GM12878 (cell line): ENCODE measurements around the gene SLC1A5. TPM values are rescaled to one million over a fixed set of nuclear protein-coding genes. Genes with fewer than 3 reads are reported as not detected.

Experiments used
- ATAC-seq: fragments of 200-7000 bp; cut with Tn5 transposase; 3 replicates; pipeline ENCODE4 v1.9.1; 2020; ENCODE audit warnings: mild to moderate bottlenecking, moderate library complexity
- BruUV-seq: library from RNA; stranded (reverse); fragments of 400-500 nt; replicated peaks from 2 replicates; lab custom pipeline; 2021; lab: Mats Ljungman, UMichigan
- CTCF ChIA-PET: fragments of 300-600 bp; sonication (Branson Sonifier 250); formaldehyde crosslinking; extraction: SDS; loops from one replicate; lab custom pipeline; 2021; ENCODE audit warnings: inconsistent platforms; lab: Yijun Ruan, JAX
- POLR2A ChIA-PET: fragments of 350-600 bp; formaldehyde crosslinking; extraction: SDS; loops from one replicate; lab custom pipeline; 2021; ENCODE audit warnings: inconsistent platforms; lab: Charles Lee
- RAD21 ChIA-PET: fragments of 300-600 bp; sonication (Branson Sonifier 250); formaldehyde crosslinking; loops from one replicate; lab custom pipeline; 2023; ENCODE audit warnings: antibody characterized with exemption; ENCODE audit not compliant: unreplicated experiment; lab: Charles Lee
- SMC1A ChIA-PET: fragments of 300-600 bp; sonication (Branson Sonifier 250); formaldehyde crosslinking; loops from one replicate; lab custom pipeline; 2023; ENCODE audit not compliant: unreplicated experiment, uncharacterized antibody; lab: Charles Lee
- DNase-seq: peaks from one replicate; pipeline ENCODE4 v3.0.0-alpha.2; 2011; ENCODE audit warnings: low read depth, low spot score
- FAIRE-seq: peaks from 3 replicates; lab custom pipeline; 2011; peaks lifted over from hg19 to GRCh38; lab: Jason Lieb, UNC
- H2AFZ ChIP-seq: 2 replicates; pipeline ENCODE4 v1.6.0; 2011; ENCODE audit warnings: low read depth, low read length, control low read depth; ENCODE audit not compliant: control insufficient read depth
- H3K27ac ChIP-seq: 2 replicates; pipeline ENCODE4 v1.5.1; 2011; ENCODE audit warnings: control low read depth; ENCODE audit not compliant: control insufficient read depth, insufficient read depth
- H3K27me3 ChIP-seq, 2 experiments: replicated peaks in 1 of 2; 2 replicates each; pipeline versions ENCODE4 v1.6.0 to v1.6.1; 2011; ENCODE audit warnings: low read length in 1 of 2; ENCODE audit not compliant: control insufficient read depth in 2 of 2, insufficient read depth in 2 of 2
- H3K36me3 ChIP-seq, 2 experiments: 2 replicates each; pipeline ENCODE4 v1.5.1; 2011; ENCODE audit warnings: low read length in 1 of 2; ENCODE audit not compliant: control insufficient read depth in 2 of 2, insufficient read depth in 2 of 2
- H3K4me1 ChIP-seq: 2 replicates; pipeline ENCODE4 v1.6.1; 2011; ENCODE audit warnings: mild to moderate bottlenecking, low read length, moderate library complexity, mixed read lengths; ENCODE audit not compliant: control insufficient read depth, insufficient read depth
- H3K4me2 ChIP-seq: 2 replicates; pipeline ENCODE4 v1.6.0; 2011; ENCODE audit warnings: control low read depth; ENCODE audit not compliant: control insufficient read depth, insufficient read depth
- H3K4me3 ChIP-seq: fragments of 200-600 bp; sonication (generic); 2 replicates; pipeline ENCODE4 v1.5.1; 2016
- H3K79me2 ChIP-seq: 2 replicates; pipeline ENCODE4 v1.6.0; 2011; ENCODE audit warnings: low read length; ENCODE audit not compliant: control insufficient read depth, insufficient read depth
- H3K9ac ChIP-seq: 2 replicates; pipeline ENCODE4 v1.8.0; 2011; ENCODE audit warnings: low read length, control low read depth, mixed read lengths; ENCODE audit not compliant: control insufficient read depth, insufficient read depth
- H3K9me3 ChIP-seq: replicated peaks from 3 replicates; pipeline ENCODE4 v1.5.1; 2011; ENCODE audit warnings: mild to moderate bottlenecking, low read length; ENCODE audit not compliant: control insufficient read depth, insufficient read depth
- H4K20me1 ChIP-seq: 2 replicates; pipeline ENCODE4 v1.6.0; 2011; ENCODE audit not compliant: control insufficient read depth, insufficient read depth
- BCLAF1 ChIP-seq: fragments of 450-650 bp; IDR thresholded peaks from 2 replicates; pipeline ENCODE4 v1.6.1; 2017; ENCODE audit warnings: antibody characterized with exemption, mild to moderate bottlenecking, moderate library complexity
- BHLHE40 ChIP-seq, 2 experiments: fragments of 450-650 bp in 1 of 2; IDR thresholded peaks; 2 replicates each; pipeline ENCODE4 v1.6.1; 2011 to 2017; ENCODE audit warnings: low read depth in 2 of 2, borderline replicate concordance in 1 of 2, improper control_type of control experiment in 1 of 2, low read length in 1 of 2, mild to moderate bottlenecking in 1 of 2
- E2F4 ChIP-seq: IDR thresholded peaks from 2 replicates; pipeline ENCODE4 v1.6.1; 2012; ENCODE audit warnings: low read depth, low read length, improper control_type of control experiment
- HDAC2 ChIP-seq: fragments of 200-600 bp; sonication (generic); IDR thresholded peaks from 2 replicates; pipeline ENCODE4 v1.6.1; 2017
- IKZF2 ChIP-seq, 2 experiments: fragments of 450-650 bp; IDR thresholded peaks; 2 replicates each; pipeline ENCODE4 v1.6.1; 2017; ENCODE audit warnings: mild to moderate bottlenecking in 2 of 2, moderate library complexity in 2 of 2
- IRF3 ChIP-seq: fragments of 450-650 bp; IDR thresholded peaks from 2 replicates; pipeline ENCODE4 v1.6.1; 2014; ENCODE audit warnings: mild to moderate bottlenecking
- JUNB ChIP-seq: IDR thresholded peaks from 2 replicates; pipeline ENCODE4 v1.6.1; 2016; ENCODE audit warnings: antibody characterized with exemption, mild to moderate bottlenecking
- NFIC ChIP-seq: IDR thresholded peaks from 2 replicates; pipeline ENCODE4 v1.6.1; 2012; ENCODE audit warnings: low read depth, mild to moderate bottlenecking, inconsistent platforms, low read length, moderate library complexity
- POLR2AphosphoS2 ChIP-seq: IDR thresholded peaks from 2 replicates; pipeline ENCODE4 v1.6.1; 2011; ENCODE audit warnings: low read depth, mild to moderate bottlenecking, low read length, improper control_type of control experiment, moderate library complexity
- PRDM15 ChIP-seq: fragments of 450-650 bp; formaldehyde crosslinking; IDR thresholded peaks from 2 replicates; pipeline ENCODE4 v1.4.0; 2020; ENCODE audit warnings: mild to moderate bottlenecking, moderate library complexity
- STAT3 ChIP-seq: IDR thresholded peaks from 2 replicates; pipeline ENCODE4 v1.6.1; 2011; ENCODE audit warnings: low read depth, low read length, improper control_type of control experiment
- TCF12 ChIP-seq: IDR thresholded peaks from 2 replicates; pipeline ENCODE4 v1.6.1; 2011; ENCODE audit warnings: low read depth, mild to moderate bottlenecking, low read length
- ZNF217 ChIP-seq: fragments of 450-650 bp; IDR thresholded peaks from 2 replicates; pipeline ENCODE4 v1.6.1; 2017; ENCODE audit warnings: antibody characterized with exemption, mild to moderate bottlenecking
- ZNF384 ChIP-seq: IDR thresholded peaks from 2 replicates; pipeline ENCODE4 v1.6.1; 2012; ENCODE audit warnings: low read depth, mild to moderate bottlenecking, low read length, improper control_type of control experiment, borderline replicate concordance
- WGBS: methylation state at CpG from one replicate; pipeline ENCODE4 v1.1.6; 2016; ENCODE audit warnings: low lambda C conversion rate; ENCODE audit not compliant: insufficient replicate concordance, insufficient coverage; ENCODE audit errors: missing lambda C conversion rate; 5-methylcytosine and 5-hydroxymethylcytosine counted together
- in situ Hi-C: fragments of 300-500 bp; cut with MboI; formaldehyde crosslinking; loops from 9 replicates; pipeline ENCODE4 v1.14.3; 2018; ENCODE audit warnings: mixed read lengths
- intact Hi-C: fragments of 100-400 bp; cut with micrococcal nuclease; formaldehyde crosslinking; loops from one replicate; pipeline ENCODE4 v1.14.2; 2022; ENCODE audit not compliant: unreplicated experiment
- polyA plus RNA-seq, 11 experiments: library from polyadenylated mRNA; depleted of rRNA in 4 of 11; unstranded in 6 of 11; stranded (reverse) in 5 of 11; fragments of >200 nt; fragmentation: Nextera tagmentation in 4 of 11; fragmentation: Illumina TruSeq in 1 of 11; extraction: Ambion mirVana in 4 of 11; extraction: Trizol in 1 of 11; gene quantifications; 1 replicate in 1 of 11; 2 replicates in 10 of 11; pipeline versions ENCODE4 v1.2.1 to v1.2.3, GENCODE V29; 2011 to 2016; ENCODE audit warnings: inconsistent platforms in 2 of 11, missing spikeins in 2 of 11, low read depth in 1 of 11
- total RNA-seq, 4 experiments: library from RNA; depleted of rRNA in 3 of 4; stranded (reverse); fragments of >200 nt in 3 of 4; fragmentation: Illumina TruSeq in 1 of 4; extraction: Trizol in 1 of 4; gene quantifications; 2 replicates each; pipeline versions ENCODE4 v1.2.1 to v1.2.3, GENCODE V29; 2013 to 2021

The SLC1A5 gene
- total and polyA plus RNA-seq, 10 of the 15 experiments (the other 5 are each of a cell fraction or from before 2014, with no cell fraction given): 9.1 to 129 (median 60.9) TPM

- WGBS: 44% methylated on average over 5 of the region's 5 CpGs
- CTCF ChIA-PET: interaction anchor here (2.0 to 2.9 kb wide), 3 partner anchors 12 to 167 kb away, joined by 4 to 12 read pairs (median 8); partner anchors contain the start of gene DACT3
- intact Hi-C loops: no loop called here
Measured at GRCh38 chr19:46828484-46828883, 40.1 kb upstream of the SLC1A5 start.

More at GRCh38 chr19:46828484-46828883, 40.1 kb upstream of the SLC1A5 start:
- FAIRE-seq: peak; percentile 31
- no peak overlapping the region for H3K4me2 ChIP-seq
- no peak overlapping the region for H3K4me3 ChIP-seq
- RAD21 ChIA-PET: interaction anchor here (0.7 kb wide), 1 partner anchor 47 kb away, joined by 4 read pairs; no protein-coding TSS in a partner anchor
- SMC1A ChIA-PET: interaction anchor here (2.8 kb wide), 1 partner anchor 12 kb away, joined by 11 read pairs; no protein-coding TSS in a partner anchor
- H4K20me1 ChIP-seq: no peaks in the 10 kb centered on the region
- no peak overlapping the region for H3K9ac ChIP-seq
- peaks cover 12% of the 10 kb centered on the region for H3K4me1 ChIP-seq
- POLR2A ChIA-PET: interaction anchor here (0.6 to 1.3 kb wide), 2 partner anchors 25 to 64 kb away, joined by 3 to 4 read pairs; no protein-coding TSS in a partner anchor
- H3K27ac ChIP-seq: no peak overlapping the region
- no peak overlapping the region for H2AFZ ChIP-seq
- TF ChIP-seq NFIC: no peak
- no peak for TF ChIP-seq ZNF217
- no peak for TF ChIP-seq IKZF2 (IDR thresholded peaks at IDR 0.05)
- TF ChIP-seq TCF12: no peak
- TF ChIP-seq POLR2AphosphoS2: no peak
- no peak for TF ChIP-seq JUNB
- TF ChIP-seq BHLHE40 (IDR thresholded peaks at IDR 0.05; ENCODE audit: borderline replicate concordance in 1 of 2, low read depth in 2 of 2, low read length in 1 of 2): no peak
- TF ChIP-seq BCLAF1: no peak
- no peak for TF ChIP-seq ZNF384
- TF ChIP-seq HDAC2: no peak
- no peak for TF ChIP-seq STAT3
- no peak for TF ChIP-seq E2F4
- no peak for TF ChIP-seq PRDM15 (CRISPR knock-in tag)
- no peak for TF ChIP-seq IRF3
- no peak for ATAC-seq
- no peak for DNase-seq
- in situ Hi-C loops: no loop called here
- H3K36me3 ChIP-seq: no peaks in the 10 kb centered on the region
- no peaks in the 10 kb centered on the region for H3K27me3 ChIP-seq
- H3K79me2 ChIP-seq: no peaks in the 10 kb centered on the region
- H3K9me3 ChIP-seq: no peaks in the 10 kb centered on the region
- no TSS peak for BruUV-seq
